ENCODE results near the gene IFT25.

Gene IFT25

GRCh38 chr1:53871773-53872484 is 73.6 kb downstream of the IFT25 start:
- Mint-ChIP-seq H3K4me1 (ENCODE audit: low read depth) (no peaks in the 10 kb centered on the region), H3K27ac (no peak overlapping the region), H3K4me3 (no peak overlapping the region), H3K36me3 (ENCODE audit: low read depth) (peaks cover 15% of the 10 kb centered on the region), H3K9me3 (no peaks in the 10 kb centered on the region), H3K27me3 (ENCODE audit: low read depth) (no peaks in the 10 kb centered on the region)
- DNase-seq (ENCODE audit: low spot score), result no peak

All from T-helper 2 cell treated with Interferon-gamma antibody and Interleukin-4, amounts not matched to agents 5 μg/mL and 100 μg/mL, for 36 hours (primary cell).